GM12878 (cell line): ENCODE measurements around the gene ZNF627. TPM values are rescaled to one million over a fixed set of nuclear protein-coding genes. Genes with fewer than 3 reads are reported as not detected.

ENCODE experiments used
- BACH1 ChIP-seq: fragments of 450-650 bp; IDR thresholded peaks from 2 replicates; pipeline ENCODE4 v1.6.1; 2017; ENCODE audit warnings: mild to moderate bottlenecking, borderline replicate concordance
- BHLHE40 ChIP-seq, 2 experiments: fragments of 450-650 bp in 1 of 2; IDR thresholded peaks; 2 replicates each; pipeline ENCODE4 v1.6.1; 2011 to 2017; ENCODE audit warnings: low read depth in 2 of 2, borderline replicate concordance in 1 of 2, improper control_type of control experiment in 1 of 2, low read length in 1 of 2, mild to moderate bottlenecking in 1 of 2
- EGR1 ChIP-seq, 2 experiments: IDR thresholded peaks; 1 replicate in 1 of 2; 2 replicates in 1 of 2; pipeline ENCODE4 v1.6.1; 2011 to 2012; ENCODE audit warnings: low read depth in 2 of 2, low read length in 2 of 2, borderline replicate concordance in 1 of 2, mild to moderate bottlenecking in 1 of 2, moderate library complexity in 1 of 2
- IKZF1 ChIP-seq: fragments of 450-650 bp; conservative IDR thresholded peaks from 2 replicates; pipeline ENCODE4 v1.6.1; 2017; ENCODE audit warnings: antibody characterized with exemption, mild to moderate bottlenecking
- IKZF2 ChIP-seq, 2 experiments: fragments of 450-650 bp; IDR thresholded peaks; 2 replicates each; pipeline ENCODE4 v1.6.1; 2017; ENCODE audit warnings: mild to moderate bottlenecking in 2 of 2, moderate library complexity in 2 of 2
- IRF3 ChIP-seq: fragments of 450-650 bp; IDR thresholded peaks from 2 replicates; pipeline ENCODE4 v1.6.1; 2014; ENCODE audit warnings: mild to moderate bottlenecking
- KDM1A ChIP-seq: fragments of 200-600 bp; sonication (generic); IDR thresholded peaks from 2 replicates; pipeline ENCODE4 v1.6.1; 2016; ENCODE audit warnings: borderline replicate concordance
- MTA2 ChIP-seq: fragments of 450-650 bp; IDR thresholded peaks from 2 replicates; pipeline ENCODE4 v1.6.1; 2016; ENCODE audit warnings: low read depth, mild to moderate bottlenecking, moderate library complexity
- NKRF ChIP-seq: fragments of 450-650 bp; conservative IDR thresholded peaks from 2 replicates; pipeline ENCODE4 v1.6.1; 2017; ENCODE audit warnings: mild to moderate bottlenecking, moderate library complexity
- NR2C1 ChIP-seq: fragments of 450-650 bp; IDR thresholded peaks from 2 replicates; pipeline ENCODE4 v1.6.1; 2017; ENCODE audit warnings: antibody characterized with exemption, mild to moderate bottlenecking, moderate library complexity
- NR2F1 ChIP-seq: fragments of 450-650 bp; conservative IDR thresholded peaks from 2 replicates; pipeline ENCODE4 v1.6.1; 2017; ENCODE audit warnings: mild to moderate bottlenecking
- RCOR1 ChIP-seq: conservative IDR thresholded peaks from 2 replicates; pipeline ENCODE4 v1.6.1; 2012; ENCODE audit warnings: low read depth, low read length, improper control_type of control experiment
- RELB ChIP-seq: fragments of 450-650 bp; IDR thresholded peaks from 2 replicates; pipeline ENCODE4 v1.6.1; 2017; ENCODE audit warnings: low read depth, mild to moderate bottlenecking, moderate library complexity
- SKIL ChIP-seq: fragments of 450-650 bp; IDR thresholded peaks from 2 replicates; pipeline ENCODE4 v1.6.1; 2017; ENCODE audit warnings: mild to moderate bottlenecking, low read depth, inconsistent platforms; ENCODE audit not compliant: poor library complexity, severe bottlenecking
- SRF ChIP-seq, 2 experiments: IDR thresholded peaks; 2 replicates each; pipeline ENCODE4 v1.6.1; 2011; ENCODE audit warnings: low read depth in 2 of 2, low read length in 2 of 2, mild to moderate bottlenecking in 1 of 2, moderate library complexity in 1 of 2
- ZNF592 ChIP-seq: fragments of 450-650 bp; IDR thresholded peaks from 2 replicates; pipeline ENCODE4 v1.6.1; 2017; ENCODE audit warnings: mild to moderate bottlenecking, moderate library complexity
- ZZZ3 ChIP-seq: IDR thresholded peaks from 2 replicates; pipeline ENCODE4 v1.6.1; 2011; ENCODE audit warnings: low read depth; ENCODE audit not compliant: control insufficient read depth, insufficient read length
- polyA plus RNA-seq, 11 experiments: library from polyadenylated mRNA; depleted of rRNA in 4 of 11; unstranded in 6 of 11; stranded (reverse) in 5 of 11; fragments of >200 nt; fragmentation: Nextera tagmentation in 4 of 11; fragmentation: Illumina TruSeq in 1 of 11; extraction: Ambion mirVana in 4 of 11; extraction: Trizol in 1 of 11; gene quantifications; 1 replicate in 1 of 11; 2 replicates in 10 of 11; pipeline versions ENCODE4 v1.2.1 to v1.2.3, GENCODE V29; 2011 to 2016; ENCODE audit warnings: inconsistent platforms in 2 of 11, missing spikeins in 2 of 11, low read depth in 1 of 11
- total RNA-seq, 4 experiments: library from RNA; depleted of rRNA in 3 of 4; stranded (reverse); fragments of >200 nt in 3 of 4; fragmentation: Illumina TruSeq in 1 of 4; extraction: Trizol in 1 of 4; gene quantifications; 2 replicates each; pipeline versions ENCODE4 v1.2.1 to v1.2.3, GENCODE V29; 2013 to 2021

The ZNF627 gene
- total and polyA plus RNA-seq, 10 of the 15 experiments (the other 5 are each of a cell fraction or from before 2014, with no cell fraction given), result 5.1 to 13.7 (median 10.2) TPM

GRCh38 chr19:11639602-11640471 lies 42.6 kb downstream of the ZNF627 start (continued):
- TF ChIP-seq ZNF592, result no peak
- no peak for TF ChIP-seq IRF3
- no peak for TF ChIP-seq NR2C1
- no peak for TF ChIP-seq IKZF2 (IDR thresholded peaks at IDR 0.05)
- no peak for TF ChIP-seq BHLHE40 (IDR thresholded peaks at IDR 0.05; ENCODE audit: borderline replicate concordance in 1 of 2, low read depth in 2 of 2, low read length in 1 of 2)
- no peak for TF ChIP-seq KDM1A
- TF ChIP-seq RCOR1, result no peak
- TF ChIP-seq MTA2, result no peak
- peak; percentile 91 for TF ChIP-seq NKRF
- TF ChIP-seq IKZF1, result no peak
- TF ChIP-seq BACH1, result no peak
- TF ChIP-seq NR2F1, result no peak
- no peak for TF ChIP-seq RELB
- no peak for TF ChIP-seq SRF (IDR thresholded peaks at IDR 0.05; ENCODE audit: low read depth in 2 of 2, low read length in 2 of 2)
- TF ChIP-seq SKIL, result no peak
- TF ChIP-seq ZZZ3, result no peak
- TF ChIP-seq EGR1 (IDR thresholded peaks at IDR 0.05; ENCODE audit: borderline replicate concordance in 1 of 2, low read depth in 2 of 2, low read length in 2 of 2), result no peak
